A549 (cell line): Measurements from ENCODE around the gene TMEM272. TPM values are rescaled to one million over a fixed set of nuclear protein-coding genes. Genes with fewer than 3 reads are reported as not detected.

Experiments
- ATAC-seq, 2 experiments: fragments of 200-7000 bp in 1 of 2; fragments of >200 bp in 1 of 2; cut with Nextera tagmentation in 1 of 2; cut with Tn5 transposase in 1 of 2; 3 replicates each; pipeline versions ENCODE4 v1.8.0 to v1.9.1; 2018 to 2020; ENCODE audit warnings: mild to moderate bottlenecking in 1 of 2, moderate library complexity in 1 of 2
- CTCF ChIA-PET: fragments of 300-600 bp; sonication (Branson Sonifier 250); formaldehyde crosslinking; extraction: SDS; loops from one replicate; lab custom pipeline; 2021; ENCODE audit warnings: antibody characterized with exemption, inconsistent platforms; lab: Yijun Ruan, JAX
- POLR2A ChIA-PET: fragments of 350-600 bp; formaldehyde crosslinking; extraction: SDS; loops from one replicate; lab custom pipeline; 2021; ENCODE audit warnings: antibody characterized with exemption, inconsistent platforms; lab: Yijun Ruan, JAX
- DNase-seq, 2 experiments: peaks; one replicate each; pipeline versions ENCODE4 v3.0.0 to v3.0.0-alpha.2; 2011 to 2016; ENCODE audit warnings: low read depth in 1 of 2, low spot score in 1 of 2
- FAIRE-seq: peaks from 2 replicates; lab custom pipeline; 2011; peaks lifted over from hg19 to GRCh38; lab: Jason Lieb, UNC
- H3K27ac ChIP-seq, 2 experiments: fragments of >200 bp; sonication (Bioruptor Twin); formaldehyde crosslinking; 3 replicates each; pipeline ENCODE4 v1.5.1; 2016 to 2017
- H3K4me1 ChIP-seq: fragments of >200 bp; sonication (Bioruptor Twin); formaldehyde crosslinking; 3 replicates; pipeline ENCODE4 v1.6.1; 2016
- H3K4me2 ChIP-seq: fragments of >200 bp; sonication (Bioruptor Twin); formaldehyde crosslinking; 3 replicates; pipeline ENCODE4 v1.6.1; 2016
- H3K4me3 ChIP-seq: fragments of >200 bp; sonication (Bioruptor Twin); formaldehyde crosslinking; 3 replicates; pipeline ENCODE4 v1.5.1; 2016
- H3K9me3 ChIP-seq: fragments of >200 bp; sonication (Bioruptor Twin); formaldehyde crosslinking; 3 replicates; pipeline ENCODE4 v1.6.1; 2016
- CBX2 ChIP-seq: fragments of 200-600 bp; sonication (generic); IDR thresholded peaks from 2 replicates; pipeline ENCODE4 v1.6.1; 2016; ENCODE audit warnings: low read depth, mild to moderate bottlenecking, borderline replicate concordance
- CHD2 ChIP-seq: fragments of 150-350 bp; IDR thresholded peaks from 2 replicates; pipeline ENCODE4 v1.6.1; 2014; ENCODE audit warnings: low read length; ENCODE audit not compliant: partially characterized antibody
- EP300 ChIP-seq, 2 experiments: fragments of >200 bp; sonication (Bioruptor Twin); formaldehyde crosslinking; IDR thresholded peaks; 2 replicates in 1 of 2; 3 replicates in 1 of 2; pipeline ENCODE4 v1.6.1; 2016 to 2017
- ESRRA ChIP-seq: fragments of 150-350 bp; IDR thresholded peaks from 2 replicates; pipeline ENCODE4 v1.6.1; 2014; ENCODE audit warnings: mild to moderate bottlenecking, low read length, borderline replicate concordance
- FOXS1 ChIP-seq: fragments of 250-450 bp; sonication (Bioruptor Pico); IDR thresholded peaks from 2 replicates; pipeline ENCODE4 v1.5.0; 2020; ENCODE audit warnings: mild to moderate bottlenecking, moderate library complexity
- HDAC2 ChIP-seq: fragments of 200-600 bp; sonication (generic); IDR thresholded peaks from 2 replicates; pipeline ENCODE4 v1.6.1; 2016
- HEYL ChIP-seq: fragments of 250-450 bp; sonication (Bioruptor Pico); IDR thresholded peaks from 2 replicates; pipeline ENCODE4 v1.8.0; 2021; ENCODE audit warnings: mild to moderate bottlenecking, moderate library complexity
- HOXA7 ChIP-seq: fragments of 250-450 bp; sonication (Bioruptor Pico); IDR thresholded peaks from 2 replicates; pipeline ENCODE4 v1.5.0; 2020; ENCODE audit warnings: mild to moderate bottlenecking, moderate library complexity
- HOXB5 ChIP-seq: fragments of 250-450 bp; sonication (Bioruptor Pico); IDR thresholded peaks from 2 replicates; pipeline ENCODE4 v1.5.0; 2020; ENCODE audit warnings: mild to moderate bottlenecking, moderate library complexity
- KDM1A ChIP-seq: fragments of 200-600 bp; sonication (generic); IDR thresholded peaks from 2 replicates; pipeline ENCODE4 v1.6.1; 2016; ENCODE audit warnings: low read depth, mild to moderate bottlenecking
- KDM5A ChIP-seq: fragments of 200-600 bp; sonication (generic); IDR thresholded peaks from 2 replicates; pipeline ENCODE4 v1.6.1; 2016; ENCODE audit warnings: antibody characterized with exemption, mild to moderate bottlenecking
- NFE2L2 ChIP-seq: fragments of 150-350 bp; conservative IDR thresholded peaks from 2 replicates; pipeline ENCODE4 v1.6.1; 2014; ENCODE audit warnings: low read length
- NPAS2 ChIP-seq: fragments of 250-450 bp; sonication (Bioruptor Pico); IDR thresholded peaks from 2 replicates; pipeline ENCODE4 v1.8.0; 2022; ENCODE audit warnings: mild to moderate bottlenecking, moderate library complexity, borderline replicate concordance
- NR3C1 ChIP-seq: fragments of >200 bp; sonication (Bioruptor Twin); formaldehyde crosslinking; IDR thresholded peaks from 3 replicates; pipeline ENCODE4 v1.6.1; 2017
- PHF8 ChIP-seq: fragments of 200-600 bp; sonication (generic); IDR thresholded peaks from 2 replicates; pipeline ENCODE4 v1.6.1; 2016; ENCODE audit warnings: low read depth, mild to moderate bottlenecking, antibody characterized with exemption, moderate library complexity, borderline replicate concordance
- RAD21 ChIP-seq, 2 experiments: fragments of >200 bp in 1 of 2; sonication (Bioruptor Twin) in 1 of 2; formaldehyde crosslinking in 1 of 2; IDR thresholded peaks in 1 of 2; conservative IDR thresholded peaks in 1 of 2; 2 replicates in 1 of 2; 3 replicates in 1 of 2; pipeline ENCODE4 v1.6.1; 2012 to 2018; ENCODE audit warnings: inconsistent platforms in 1 of 2
- RARB ChIP-seq: fragments of 250-450 bp; sonication (Bioruptor Pico); IDR thresholded peaks from 2 replicates; pipeline ENCODE4 v1.8.0; 2021; ENCODE audit warnings: mild to moderate bottlenecking, moderate library complexity
- SMC3 ChIP-seq: fragments of >200 bp; sonication (Bioruptor Twin); formaldehyde crosslinking; IDR thresholded peaks from 3 replicates; pipeline ENCODE4 v1.6.1; 2018; ENCODE audit warnings: inconsistent platforms
- TFCP2L1 ChIP-seq: fragments of 250-450 bp; sonication (Bioruptor Pico); IDR thresholded peaks from 2 replicates; pipeline ENCODE4 v1.5.0; 2021; ENCODE audit warnings: mild to moderate bottlenecking
- ZC3H11A ChIP-seq: fragments of 450-650 bp; IDR thresholded peaks from 2 replicates; pipeline ENCODE4 v1.6.1; 2014; ENCODE audit warnings: antibody characterized with exemption, mild to moderate bottlenecking
- ZNF302 ChIP-seq: fragments of 250-450 bp; sonication (Bioruptor Pico); IDR thresholded peaks from 2 replicates; pipeline ENCODE4 v1.9.0; 2021; ENCODE audit warnings: inconsistent platforms, mild to moderate bottlenecking, moderate library complexity
- ZSCAN20 ChIP-seq: fragments of 250-450 bp; sonication (Bioruptor Pico); IDR thresholded peaks from 2 replicates; pipeline ENCODE4 v1.8.0; 2022; ENCODE audit warnings: mild to moderate bottlenecking, moderate library complexity
- WGBS: methylation state at CpG from one replicate; pipeline ENCODE4 v1.1.6; 2017; ENCODE audit errors: missing lambda C conversion rate; 5-methylcytosine and 5-hydroxymethylcytosine counted together
- polyA plus RNA-seq, 4 experiments: library from polyadenylated mRNA; depleted of rRNA in 3 of 4; stranded (reverse); fragments of >200 nt; fragmentation: RNase III in 1 of 4; extraction: RNeasy Plus Mini Kit Qiagen cat#74134 plus additional on column Dnase treatment in 1 of 4; gene quantifications; 2 replicates in 3 of 4; 3 replicates in 1 of 4; pipeline ENCODE4 v1.2.3, GENCODE V29; 2011 to 2017
- TF ChIP-seq, protein P1 (sequence below): IDR thresholded peaks from 2 replicates; pipeline ENCODE4 v1.6.1; 2012; ENCODE audit warnings: low read depth, borderline replicate concordance
- TF ChIP-seq, protein P2 (sequence below): fragments of 250-450 bp; sonication (Bioruptor Pico); IDR thresholded peaks from 2 replicates; pipeline ENCODE4 v1.5.0; 2020; ENCODE audit warnings: low read depth, mild to moderate bottlenecking, moderate library complexity
- TF ChIP-seq, protein P3 (sequence below): fragments of >200 bp; sonication (Bioruptor Twin); formaldehyde crosslinking; IDR thresholded peaks from 3 replicates; pipeline ENCODE4 v1.5.1; 2016
- TF ChIP-seq, protein P4 (sequence below): fragments of 250-450 bp; sonication (Bioruptor Pico); IDR thresholded peaks from 2 replicates; pipeline ENCODE4 v1.5.0; 2021; ENCODE audit warnings: mild to moderate bottlenecking, moderate library complexity, borderline replicate concordance

The TMEM272 gene
- polyA plus RNA-seq, 2 of the 4 experiments (the other 2 are of a cell fraction), result not detected

DNA sequence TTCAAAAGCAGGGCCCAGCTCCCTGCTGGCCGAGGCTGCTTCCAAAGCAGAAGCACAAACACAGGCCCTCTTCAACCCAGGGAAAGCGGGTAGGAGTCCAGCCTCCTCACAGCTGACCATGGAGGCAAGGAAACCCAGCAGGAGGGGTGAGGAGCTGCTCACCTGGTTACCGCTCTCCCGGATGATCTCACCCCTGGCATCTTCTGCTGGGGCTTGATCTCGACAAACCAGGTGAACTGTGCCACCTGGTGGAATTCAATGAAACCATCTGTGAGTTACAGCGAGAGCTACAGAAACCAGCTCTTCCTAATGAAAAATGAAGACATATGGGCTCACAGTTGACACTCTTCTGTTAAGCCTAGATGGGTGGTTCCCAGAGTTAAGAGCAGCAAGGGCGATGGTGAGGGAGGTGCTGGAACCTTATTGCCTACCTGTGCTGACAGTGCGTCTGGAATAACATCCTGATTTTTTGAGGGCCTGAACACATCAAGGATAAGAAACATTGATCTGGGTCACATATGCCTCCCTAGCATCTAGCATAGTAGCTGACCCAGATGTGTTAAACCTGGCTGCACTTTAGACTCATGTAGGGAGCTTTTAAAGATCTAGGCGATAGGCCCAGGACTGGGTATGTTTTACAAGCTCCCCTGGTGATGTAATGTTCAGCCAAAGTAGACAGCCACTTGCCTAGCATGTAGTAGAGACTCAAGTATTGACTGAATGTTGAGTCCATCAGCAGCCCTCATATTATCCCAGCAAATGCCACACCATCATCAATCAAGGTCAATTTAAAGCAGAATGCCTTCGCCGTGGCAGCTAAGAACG is 47.1 kb downstream of the TMEM272 start:
- POLR2A ChIA-PET, result interaction anchor here (0.6 to 1.1 kb wide), 4 partner anchors 214 to 649 kb away, joined by 3 to 13 read pairs (median 4); partner anchors contain the start of gene INTS6
- peak; percentile 44 to 67 for DNase-seq

DNA sequence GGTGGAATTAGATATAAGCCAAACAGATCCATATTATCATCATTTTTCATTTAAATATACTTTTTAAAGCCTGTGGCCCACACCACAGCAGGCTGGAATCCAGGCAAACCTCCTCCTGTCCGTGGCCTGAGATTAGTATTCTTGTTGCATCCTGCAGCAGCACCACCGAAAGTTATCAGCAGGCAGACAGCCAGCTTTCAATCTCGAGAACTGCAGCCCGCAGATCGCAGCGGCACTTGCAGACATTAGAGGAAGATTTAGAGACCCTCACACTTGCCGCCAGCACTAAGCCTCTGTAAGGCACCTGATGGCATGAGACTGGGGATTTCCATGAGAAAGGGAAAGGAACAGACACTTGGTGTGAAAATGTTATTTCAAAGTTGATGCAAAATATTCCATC is 48.4 kb downstream of the TMEM272 start:
- H3K9me3 ChIP-seq, result no peaks in the 10 kb centered on the region
- WGBS, result 92% methylated on average over 3 of the region's 7 CpGs
- DNase-seq (no peak), ATAC-seq (no peak), FAIRE-seq (no peak)
- H3K4me1 ChIP-seq, result peaks cover 20% of the 10 kb centered on the region
- ChIA-PET POLR2A (no interaction called here), CTCF (interaction anchor here (0.9 to 3.7 kb wide), 23 partner anchors 10 to 671 kb away, joined by 3 to 35 read pairs (median 5); no protein-coding TSS in a partner anchor)
- no peak for TF ChIP-seq RARB
- TF ChIP-seq, protein P1, sequence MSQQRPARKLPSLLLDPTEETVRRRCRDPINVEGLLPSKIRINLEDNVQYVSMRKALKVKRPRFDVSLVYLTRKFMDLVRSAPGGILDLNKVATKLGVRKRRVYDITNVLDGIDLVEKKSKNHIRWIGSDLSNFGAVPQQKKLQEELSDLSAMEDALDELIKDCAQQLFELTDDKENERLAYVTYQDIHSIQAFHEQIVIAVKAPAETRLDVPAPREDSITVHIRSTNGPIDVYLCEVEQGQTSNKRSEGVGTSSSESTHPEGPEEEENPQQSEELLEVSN, result no peak
- TF ChIP-seq, protein P2, sequence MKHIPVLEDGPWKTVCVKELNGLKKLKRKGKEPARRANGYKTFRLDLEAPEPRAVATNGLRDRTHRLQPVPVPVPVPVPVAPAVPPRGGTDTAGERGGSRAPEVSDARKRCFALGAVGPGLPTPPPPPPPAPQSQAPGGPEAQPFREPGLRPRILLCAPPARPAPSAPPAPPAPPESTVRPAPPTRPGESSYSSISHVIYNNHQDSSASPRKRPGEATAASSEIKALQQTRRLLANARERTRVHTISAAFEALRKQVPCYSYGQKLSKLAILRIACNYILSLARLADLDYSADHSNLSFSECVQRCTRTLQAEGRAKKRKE (CRISPR knock-in tag), result no peak
- no peak for TF ChIP-seq NFE2L2
- H3K4me3 ChIP-seq, result no peak overlapping the region
- H3K4me2 ChIP-seq, result no peak overlapping the region
- no peak overlapping the region for H3K27ac ChIP-seq

More for the DNA sequence above, 47.1 kb downstream of the TMEM272 start:
- H3K4me1 ChIP-seq, result peaks cover 31% of the 10 kb centered on the region
- H3K9me3 ChIP-seq, result no peaks in the 10 kb centered on the region
- FAIRE-seq (no peak), ATAC-seq (peak; percentile 63 to 81)
- H3K27ac ChIP-seq, result peak overlapping the region; percentile 51; a peak in 3 of 6 replicates
- CTCF ChIA-PET, result interaction anchor here (0.6 to 3.7 kb wide), 50 partner anchors 8 to 672 kb away, joined by 3 to 35 read pairs (median 4); partner anchors contain the start of gene INTS6
- no peak for TF ChIP-seq KDM1A
- TF ChIP-seq SMC3, result peak; percentile 82
- no peak for TF ChIP-seq ZSCAN20
- no peak for TF ChIP-seq CHD2
- no peak for TF ChIP-seq KDM5A
- peak; percentile 82 to 83 for TF ChIP-seq RAD21 (conservative IDR thresholded peaks at IDR 0.05 in 1 of 2, IDR thresholded peaks at IDR 0.05 in 1 of 2)
- TF ChIP-seq, protein P3, sequence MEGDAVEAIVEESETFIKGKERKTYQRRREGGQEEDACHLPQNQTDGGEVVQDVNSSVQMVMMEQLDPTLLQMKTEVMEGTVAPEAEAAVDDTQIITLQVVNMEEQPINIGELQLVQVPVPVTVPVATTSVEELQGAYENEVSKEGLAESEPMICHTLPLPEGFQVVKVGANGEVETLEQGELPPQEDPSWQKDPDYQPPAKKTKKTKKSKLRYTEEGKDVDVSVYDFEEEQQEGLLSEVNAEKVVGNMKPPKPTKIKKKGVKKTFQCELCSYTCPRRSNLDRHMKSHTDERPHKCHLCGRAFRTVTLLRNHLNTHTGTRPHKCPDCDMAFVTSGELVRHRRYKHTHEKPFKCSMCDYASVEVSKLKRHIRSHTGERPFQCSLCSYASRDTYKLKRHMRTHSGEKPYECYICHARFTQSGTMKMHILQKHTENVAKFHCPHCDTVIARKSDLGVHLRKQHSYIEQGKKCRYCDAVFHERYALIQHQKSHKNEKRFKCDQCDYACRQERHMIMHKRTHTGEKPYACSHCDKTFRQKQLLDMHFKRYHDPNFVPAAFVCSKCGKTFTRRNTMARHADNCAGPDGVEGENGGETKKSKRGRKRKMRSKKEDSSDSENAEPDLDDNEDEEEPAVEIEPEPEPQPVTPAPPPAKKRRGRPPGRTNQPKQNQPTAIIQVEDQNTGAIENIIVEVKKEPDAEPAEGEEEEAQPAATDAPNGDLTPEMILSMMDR, result peak; percentile 63
- WGBS, result 51% methylated on average over 12 of the region's 12 CpGs
- no peak overlapping the region for H3K4me2 ChIP-seq
- H3K4me3 ChIP-seq, result no peak overlapping the region

DNA sequence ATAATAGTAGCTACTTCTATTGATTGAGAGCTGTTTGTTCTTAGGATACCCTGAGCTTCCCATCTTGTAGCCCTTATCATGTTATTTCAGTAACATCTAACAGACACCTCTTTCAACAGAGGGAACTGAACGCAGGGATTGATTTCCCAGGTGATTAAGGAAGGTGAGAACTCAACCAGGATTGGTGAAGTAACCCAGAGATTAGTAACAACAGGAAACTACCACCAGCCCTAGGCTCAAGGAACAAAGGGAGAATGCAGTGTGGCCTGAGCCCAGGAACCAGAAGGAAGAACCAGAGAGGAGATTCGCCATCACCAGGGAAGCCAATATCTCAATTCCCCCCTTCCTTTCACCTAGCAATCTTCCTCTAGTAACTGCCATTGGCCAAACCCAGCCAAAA is 49.6 kb downstream of the TMEM272 start:
- ChIA-PET CTCF (interaction anchor here (0.9 to 1.3 kb wide), 3 partner anchors 9 to 363 kb away, joined by 3 read pairs; no protein-coding TSS in a partner anchor), POLR2A (interaction anchor here (0.9 kb wide), 1 partner anchor 342 kb away, joined by 3 read pairs; the partner anchor contains the start of gene INTS6)
- ATAC-seq (no peak), DNase-seq (no peak), FAIRE-seq (no peak)
- no peak overlapping the region for H3K4me2 ChIP-seq
- WGBS, result 83% methylated on average over 2 of the region's 2 CpGs
- H3K9me3 ChIP-seq, result no peaks in the 10 kb centered on the region
- TF ChIP-seq HEYL (CRISPR knock-in tag) (no peak), PHF8 (no peak), FOXS1 (CRISPR knock-in tag) (no peak), ESRRA (no peak), TFCP2L1 (no peak), EP300 (IDR thresholded peaks at IDR 0.05) (no peak), NR3C1 (no peak), NPAS2 (CRISPR knock-in tag) (no peak), HDAC2 (no peak), HOXB5 (no peak), ZC3H11A (no peak), CBX2 (no peak), ZNF302 (CRISPR knock-in tag) (no peak), HOXA7 (no peak), KDM5A (no peak)
- TF ChIP-seq, protein P4, sequence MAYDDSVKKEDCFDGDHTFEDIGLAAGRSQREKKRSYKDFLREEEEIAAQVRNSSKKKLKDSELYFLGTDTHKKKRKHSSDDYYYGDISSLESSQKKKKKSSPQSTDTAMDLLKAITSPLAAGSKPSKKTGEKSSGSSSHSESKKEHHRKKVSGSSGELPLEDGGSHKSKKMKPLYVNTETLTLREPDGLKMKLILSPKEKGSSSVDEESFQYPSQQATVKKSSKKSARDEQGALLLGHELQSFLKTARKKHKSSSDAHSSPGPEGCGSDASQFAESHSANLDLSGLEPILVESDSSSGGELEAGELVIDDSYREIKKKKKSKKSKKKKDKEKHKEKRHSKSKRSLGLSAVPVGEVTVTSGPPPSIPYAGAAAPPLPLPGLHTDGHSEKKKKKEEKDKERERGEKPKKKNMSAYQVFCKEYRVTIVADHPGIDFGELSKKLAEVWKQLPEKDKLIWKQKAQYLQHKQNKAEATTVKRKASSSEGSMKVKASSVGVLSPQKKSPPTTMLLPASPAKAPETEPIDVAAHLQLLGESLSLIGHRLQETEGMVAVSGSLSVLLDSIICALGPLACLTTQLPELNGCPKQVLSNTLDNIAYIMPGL (CRISPR knock-in tag), result no peak
- TF ChIP-seq, protein P1, result no peak
- peaks cover 13% of the 10 kb centered on the region for H3K4me1 ChIP-seq
- no peak overlapping the region for H3K4me3 ChIP-seq
- no peak overlapping the region for H3K27ac ChIP-seq
